HG03196 (cell line): ENCODE results near the gene TRIM49C.
"Not testable (repeated sequence)": the region's sequence is repeated elsewhere in the genome, so short reads cannot be mapped to it uniquely, and the experiment has no call there.

Experiments used
- ATAC-seq: cut with Tn5 transposase; IDR thresholded peaks from one replicate; pipeline ENCODE4 v1.9.1; 2021; ENCODE audit not compliant: unreplicated experiment

Gene TRIM49C

GRCh38 chr11:90030806-90031205, at the start of gene TRIM49C:
TRIM49C (plus strand) TSS chr11:90031106; CDS start chr11:90035212, 4,106 bp downstream.
- ATAC-seq = not testable (repeated sequence)

- not testable (repeated sequence) for ATAC-seq
Observed at GRCh38 chr11:90024184-90024583, 6.7 kb upstream of the TRIM49C start.

GRCh38 chr11:90051591-90052209, 20.8 kb downstream of the TRIM49C start:
- ATAC-seq = not testable (repeated sequence)

- ATAC-seq = not testable (repeated sequence)
Observed at GRCh38 chr11:90052311-90052710, 21.4 kb downstream of the TRIM49C start.

GRCh38 chr11:90053545-90053944, 22.6 kb downstream of the TRIM49C start:
- not testable (repeated sequence) for ATAC-seq

- ATAC-seq = not testable (repeated sequence)
Observed at GRCh38 chr11:90085650-90086049, 54.7 kb downstream of the TRIM49C start, which contains the start of gene UBTFL1. UBTFL1 (plus strand) TSS chr11:90085950; CDS start chr11:90085950, 0 bp downstream.

GRCh38 chr11:90088731-90089130, 57.8 kb downstream of the TRIM49C start:
- not testable (repeated sequence) for ATAC-seq
